ENCODE results near the gene DCLRE1C.

DNA sequence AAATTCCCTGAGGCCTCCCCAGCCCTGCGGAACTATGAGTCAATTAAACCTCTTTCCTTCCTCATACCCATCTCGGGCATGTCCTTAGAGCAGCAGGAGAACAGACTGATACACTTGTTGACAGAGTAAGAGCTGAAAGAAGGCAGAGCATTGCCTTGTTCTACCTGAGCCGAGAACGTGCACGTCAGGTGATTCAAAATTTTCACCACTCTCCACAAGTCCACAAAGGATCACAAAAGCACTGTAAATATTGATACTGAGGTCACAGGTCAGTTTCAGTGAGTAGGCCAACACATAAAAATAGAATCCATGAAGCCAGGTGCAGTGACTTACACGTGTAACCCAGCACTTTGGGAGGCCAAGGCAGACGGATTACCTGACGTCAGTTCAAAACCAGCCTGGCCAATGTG, 27.8 kb downstream of the DCLRE1C start:
- TF ChIP-seq, protein P1, sequence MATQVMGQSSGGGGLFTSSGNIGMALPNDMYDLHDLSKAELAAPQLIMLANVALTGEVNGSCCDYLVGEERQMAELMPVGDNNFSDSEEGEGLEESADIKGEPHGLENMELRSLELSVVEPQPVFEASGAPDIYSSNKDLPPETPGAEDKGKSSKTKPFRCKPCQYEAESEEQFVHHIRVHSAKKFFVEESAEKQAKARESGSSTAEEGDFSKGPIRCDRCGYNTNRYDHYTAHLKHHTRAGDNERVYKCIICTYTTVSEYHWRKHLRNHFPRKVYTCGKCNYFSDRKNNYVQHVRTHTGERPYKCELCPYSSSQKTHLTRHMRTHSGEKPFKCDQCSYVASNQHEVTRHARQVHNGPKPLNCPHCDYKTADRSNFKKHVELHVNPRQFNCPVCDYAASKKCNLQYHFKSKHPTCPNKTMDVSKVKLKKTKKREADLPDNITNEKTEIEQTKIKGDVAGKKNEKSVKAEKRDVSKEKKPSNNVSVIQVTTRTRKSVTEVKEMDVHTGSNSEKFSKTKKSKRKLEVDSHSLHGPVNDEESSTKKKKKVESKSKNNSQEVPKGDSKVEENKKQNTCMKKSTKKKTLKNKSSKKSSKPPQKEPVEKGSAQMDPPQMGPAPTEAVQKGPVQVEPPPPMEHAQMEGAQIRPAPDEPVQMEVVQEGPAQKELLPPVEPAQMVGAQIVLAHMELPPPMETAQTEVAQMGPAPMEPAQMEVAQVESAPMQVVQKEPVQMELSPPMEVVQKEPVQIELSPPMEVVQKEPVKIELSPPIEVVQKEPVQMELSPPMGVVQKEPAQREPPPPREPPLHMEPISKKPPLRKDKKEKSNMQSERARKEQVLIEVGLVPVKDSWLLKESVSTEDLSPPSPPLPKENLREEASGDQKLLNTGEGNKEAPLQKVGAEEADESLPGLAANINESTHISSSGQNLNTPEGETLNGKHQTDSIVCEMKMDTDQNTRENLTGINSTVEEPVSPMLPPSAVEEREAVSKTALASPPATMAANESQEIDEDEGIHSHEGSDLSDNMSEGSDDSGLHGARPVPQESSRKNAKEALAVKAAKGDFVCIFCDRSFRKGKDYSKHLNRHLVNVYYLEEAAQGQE (IDR thresholded peaks at IDR 0.05; ENCODE audit: insufficient replicate concordance, low read depth), result no peak
- TF ChIP-seq, protein P2, sequence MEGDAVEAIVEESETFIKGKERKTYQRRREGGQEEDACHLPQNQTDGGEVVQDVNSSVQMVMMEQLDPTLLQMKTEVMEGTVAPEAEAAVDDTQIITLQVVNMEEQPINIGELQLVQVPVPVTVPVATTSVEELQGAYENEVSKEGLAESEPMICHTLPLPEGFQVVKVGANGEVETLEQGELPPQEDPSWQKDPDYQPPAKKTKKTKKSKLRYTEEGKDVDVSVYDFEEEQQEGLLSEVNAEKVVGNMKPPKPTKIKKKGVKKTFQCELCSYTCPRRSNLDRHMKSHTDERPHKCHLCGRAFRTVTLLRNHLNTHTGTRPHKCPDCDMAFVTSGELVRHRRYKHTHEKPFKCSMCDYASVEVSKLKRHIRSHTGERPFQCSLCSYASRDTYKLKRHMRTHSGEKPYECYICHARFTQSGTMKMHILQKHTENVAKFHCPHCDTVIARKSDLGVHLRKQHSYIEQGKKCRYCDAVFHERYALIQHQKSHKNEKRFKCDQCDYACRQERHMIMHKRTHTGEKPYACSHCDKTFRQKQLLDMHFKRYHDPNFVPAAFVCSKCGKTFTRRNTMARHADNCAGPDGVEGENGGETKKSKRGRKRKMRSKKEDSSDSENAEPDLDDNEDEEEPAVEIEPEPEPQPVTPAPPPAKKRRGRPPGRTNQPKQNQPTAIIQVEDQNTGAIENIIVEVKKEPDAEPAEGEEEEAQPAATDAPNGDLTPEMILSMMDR (IDR thresholded peaks at IDR 0.05; ENCODE audit: insufficient read depth, low read length), result no peak
- no peak for TF ChIP-seq POLR2AphosphoS5 (IDR thresholded peaks at IDR 0.05; ENCODE audit: low read depth)
- TF ChIP-seq GABPA (IDR thresholded peaks at IDR 0.05; ENCODE audit: low read depth), result no peak

All from HL-60 (cell line).